Hepatocyte (in vitro differentiated cells): ENCODE results near the gene ALPI. TPM values are rescaled to one million over a fixed set of nuclear protein-coding genes. Genes with fewer than 3 reads are reported as not detected.
"Not testable (repeated sequence)": the region's sequence is repeated elsewhere in the genome, so short reads cannot be mapped to it uniquely, and the experiment has no call there.

Experiments
- DNase-seq: peaks from one replicate; pipeline ENCODE4 v3.0.0-alpha.2; 2016; ENCODE audit warnings: low spot score
- H2AFZ ChIP-seq: fragments of 200-600 bp; sonication (generic); 2 replicates; pipeline ENCODE4 v1.6.0; 2016; ENCODE audit warnings: antibody characterized with exemption, mild to moderate bottlenecking
- H3K27ac ChIP-seq: fragments of 200-600 bp; sonication (generic); 2 replicates; pipeline ENCODE4 v1.5.1; 2016; ENCODE audit warnings: mild to moderate bottlenecking
- H3K27me3 ChIP-seq: fragments of 200-600 bp; sonication (generic); 2 replicates; pipeline ENCODE4 v1.6.1; 2016
- H3K36me3 ChIP-seq: fragments of 200-600 bp; sonication (generic); replicated peaks from 2 replicates; pipeline ENCODE4 v1.5.1; 2016; ENCODE audit warnings: low read depth; ENCODE audit not compliant: insufficient read depth
- H3K4me1 ChIP-seq: fragments of 200-600 bp; sonication (generic); 2 replicates; pipeline ENCODE4 v1.5.1; 2016; ENCODE audit warnings: mild to moderate bottlenecking, moderate library complexity; ENCODE audit not compliant: insufficient read depth
- H3K4me2 ChIP-seq: fragments of 200-600 bp; sonication (generic); 2 replicates; pipeline ENCODE4 v1.6.0; 2016
- H3K4me3 ChIP-seq: fragments of 200-600 bp; sonication (generic); 2 replicates; pipeline ENCODE4 v1.5.1; 2016; ENCODE audit warnings: mild to moderate bottlenecking
- H3K79me2 ChIP-seq: fragments of 200-600 bp; sonication (generic); 2 replicates; pipeline ENCODE4 v1.6.0; 2017; ENCODE audit warnings: mild to moderate bottlenecking
- H3K9me2 ChIP-seq: fragments of 200-600 bp; sonication (generic); replicated peaks from 2 replicates; pipeline ENCODE4 v1.6.0; 2017; ENCODE audit warnings: mild to moderate bottlenecking; ENCODE audit not compliant: insufficient read depth
- H3K9me3 ChIP-seq: fragments of 200-600 bp; sonication (generic); 2 replicates; pipeline ENCODE4 v1.5.1; 2016; ENCODE audit warnings: low read depth, mild to moderate bottlenecking
- H4K20me1 ChIP-seq: fragments of 200-600 bp; sonication (generic); 2 replicates; pipeline ENCODE4 v1.6.0; 2016; ENCODE audit warnings: mild to moderate bottlenecking; ENCODE audit not compliant: insufficient read depth, poor library complexity, severe bottlenecking
- EZH2 ChIP-seq: fragments of 200-600 bp; sonication (generic); IDR thresholded peaks from 2 replicates; pipeline ENCODE4 v1.6.1; 2016; ENCODE audit warnings: antibody characterized with exemption, mild to moderate bottlenecking, borderline replicate concordance
- EZH2phosphoT487 ChIP-seq: fragments of 200-600 bp; sonication (generic); IDR thresholded peaks from one replicate; pipeline ENCODE4 v1.6.1; 2018; ENCODE audit warnings: antibody characterized with exemption, mild to moderate bottlenecking, low read depth, moderate library complexity; ENCODE audit not compliant: unreplicated experiment, severe bottlenecking
- WGBS: methylation state at CpG from one replicate; pipeline ENCODE4 v1.1.6; 2016; ENCODE audit warnings: low lambda C conversion rate; ENCODE audit errors: missing lambda C conversion rate; 5-methylcytosine and 5-hydroxymethylcytosine counted together
- polyA plus RNA-seq: library from polyadenylated mRNA; unstranded; fragments of >200 nt; fragmentation: Nextera tagmentation; extraction: Ambion mirVana; gene quantifications from 2 replicates; pipeline ENCODE4 v1.2.1, GENCODE V29; 2016
- total RNA-seq: library from RNA; depleted of rRNA; stranded (reverse); fragments of >200 nt; gene quantifications from 2 replicates; pipeline ENCODE4 v1.2.3, GENCODE V29; 2014
- TF ChIP-seq, protein P1 (sequence below): fragments of 200-600 bp; sonication (generic); IDR thresholded peaks from 2 replicates; pipeline ENCODE4 v1.5.1; 2016; ENCODE audit warnings: antibody characterized with exemption, mild to moderate bottlenecking; ENCODE audit not compliant: poor library complexity

Gene ALPI
- total RNA-seq (3.9 and 4.1 TPM in 2 replicates), polyA plus RNA-seq (2.7 and 3.5 TPM in 2 replicates)

DNA sequence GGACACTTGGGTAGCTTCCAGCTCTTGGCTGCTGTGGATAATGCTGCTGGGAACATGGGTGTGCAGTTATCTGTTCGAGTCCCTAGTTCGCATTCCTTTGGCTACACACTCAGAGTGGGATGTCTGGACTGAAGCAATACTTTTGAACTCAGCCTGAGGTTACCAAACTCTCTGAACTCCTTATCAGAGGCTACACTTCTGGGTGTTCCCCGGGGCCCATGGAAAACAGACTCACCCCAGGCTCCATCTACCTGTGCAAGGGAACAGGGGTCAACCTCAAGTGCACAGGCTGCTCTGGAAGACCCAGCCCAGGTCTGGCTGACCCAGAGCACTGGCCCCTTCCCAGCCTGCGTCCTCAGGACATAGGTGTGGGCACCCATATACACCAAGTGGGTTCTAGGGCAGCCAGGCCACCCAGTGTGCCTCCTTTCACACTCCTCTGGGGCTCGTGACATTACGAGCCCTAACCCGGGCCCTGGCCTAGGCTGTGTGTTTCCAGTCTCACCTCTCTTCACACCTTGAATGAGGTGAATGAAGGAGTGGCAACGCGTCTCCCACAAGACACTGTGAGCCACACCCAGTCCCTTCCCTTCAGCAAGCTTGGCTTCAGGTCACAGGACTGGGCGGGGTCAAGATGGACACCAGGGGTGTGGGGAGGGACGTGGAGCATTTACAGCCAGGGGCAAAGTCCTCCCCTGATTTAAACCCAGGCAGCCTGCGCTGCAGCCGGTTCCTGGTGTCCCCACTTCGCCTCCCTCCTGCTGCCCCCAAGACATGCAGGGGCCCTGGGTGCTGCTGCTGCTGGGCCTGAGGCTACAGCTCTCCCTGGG lies at the start of gene ALPI:
ALPI (plus strand) TSS at position 728 of the 830 bp plus-strand sequence; CDS start at position 775, 47 bp downstream.
- peaks cover 3% of the 10 kb centered on the region for H3K4me1 ChIP-seq
- TF ChIP-seq, protein P1, sequence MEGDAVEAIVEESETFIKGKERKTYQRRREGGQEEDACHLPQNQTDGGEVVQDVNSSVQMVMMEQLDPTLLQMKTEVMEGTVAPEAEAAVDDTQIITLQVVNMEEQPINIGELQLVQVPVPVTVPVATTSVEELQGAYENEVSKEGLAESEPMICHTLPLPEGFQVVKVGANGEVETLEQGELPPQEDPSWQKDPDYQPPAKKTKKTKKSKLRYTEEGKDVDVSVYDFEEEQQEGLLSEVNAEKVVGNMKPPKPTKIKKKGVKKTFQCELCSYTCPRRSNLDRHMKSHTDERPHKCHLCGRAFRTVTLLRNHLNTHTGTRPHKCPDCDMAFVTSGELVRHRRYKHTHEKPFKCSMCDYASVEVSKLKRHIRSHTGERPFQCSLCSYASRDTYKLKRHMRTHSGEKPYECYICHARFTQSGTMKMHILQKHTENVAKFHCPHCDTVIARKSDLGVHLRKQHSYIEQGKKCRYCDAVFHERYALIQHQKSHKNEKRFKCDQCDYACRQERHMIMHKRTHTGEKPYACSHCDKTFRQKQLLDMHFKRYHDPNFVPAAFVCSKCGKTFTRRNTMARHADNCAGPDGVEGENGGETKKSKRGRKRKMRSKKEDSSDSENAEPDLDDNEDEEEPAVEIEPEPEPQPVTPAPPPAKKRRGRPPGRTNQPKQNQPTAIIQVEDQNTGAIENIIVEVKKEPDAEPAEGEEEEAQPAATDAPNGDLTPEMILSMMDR, result no peak
- TF ChIP-seq EZH2 (no peak), EZH2phosphoT487 (no peak)
- no peaks in the 10 kb centered on the region for H3K9me3 ChIP-seq
- H4K20me1 ChIP-seq, result no peaks in the 10 kb centered on the region
- 76% methylated on average over 12 of the region's 14 CpGs for WGBS
- H3K9me2 ChIP-seq, result no peaks in the 10 kb centered on the region
- peak; percentile 87 for DNase-seq
- H3K36me3 ChIP-seq, result no peaks in the 10 kb centered on the region
- H3K79me2 ChIP-seq, result no peaks in the 10 kb centered on the region
- H3K27ac ChIP-seq, result peak within 1 kb of the TSS; percentile 83
- peak within 1 kb of the TSS; percentile 25 for H3K4me2 ChIP-seq
- no peaks in the 10 kb centered on the region for H3K27me3 ChIP-seq
- H2AFZ ChIP-seq, result no peak within 1 kb of the TSS
- H3K4me3 ChIP-seq, result no peak within 1 kb of the TSS

DNA sequence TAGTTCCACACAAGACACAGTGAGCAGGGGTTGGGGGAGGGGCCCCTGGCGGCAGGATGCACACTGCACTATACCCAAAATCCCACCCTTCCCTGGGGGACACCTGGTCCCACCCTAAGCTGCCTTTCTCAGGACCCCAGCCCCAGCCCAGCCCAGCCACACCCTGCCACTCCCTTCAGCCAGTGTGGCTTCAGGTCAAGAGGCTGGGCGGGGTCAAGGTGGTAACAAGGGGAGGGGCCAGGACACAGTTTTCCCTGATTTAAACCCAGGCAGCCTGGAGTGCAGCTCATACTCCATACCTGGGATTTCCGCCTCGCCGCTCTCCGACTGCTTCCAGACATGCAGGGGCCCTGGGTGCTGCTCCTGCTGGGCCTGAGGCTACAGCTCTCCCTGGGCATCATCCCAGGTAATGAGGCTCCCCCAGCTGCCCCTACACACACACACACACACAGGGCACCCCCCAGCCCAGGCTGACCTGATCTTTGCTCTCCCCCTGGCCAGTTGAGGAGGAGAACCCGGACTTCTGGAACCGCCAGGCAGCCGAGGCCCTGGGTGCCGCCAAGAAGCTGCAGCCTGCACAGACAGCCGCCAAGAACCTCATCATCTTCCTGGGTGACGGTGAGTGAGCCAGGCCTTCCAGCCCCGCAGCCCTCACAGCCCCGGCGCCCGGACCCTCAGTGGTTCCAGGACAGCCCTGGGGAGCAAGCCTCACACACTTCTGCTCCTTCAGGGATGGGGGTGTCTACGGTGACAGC lies 49.2 kb upstream of the ALPI start, which contains the start of gene ALPG:
ALPG (plus strand) TSS at position 289 of the 755 bp plus-strand sequence; CDS start at position 340, 51 bp downstream.
- Histone ChIP-seq H3K9me2 (no peaks in the 10 kb centered on the region), H3K4me1 (no peaks in the 10 kb centered on the region), H4K20me1 (no peaks in the 10 kb centered on the region), H3K36me3 (no peaks in the 10 kb centered on the region), H2AFZ (no peak within 1 kb of the TSS), H3K79me2 (no peaks in the 10 kb centered on the region), H3K4me3 (no peak within 1 kb of the TSS), H3K4me2 (no peak within 1 kb of the TSS), H3K9me3 (no peaks in the 10 kb centered on the region), H3K27ac (no peak within 1 kb of the TSS), H3K27me3 (no peaks in the 10 kb centered on the region)
- WGBS, result 95% methylated on average over 16 of the region's 17 CpGs
- no peak for DNase-seq
- TF ChIP-seq EZH2phosphoT487 (no peak), EZH2 (no peak)
- TF ChIP-seq, protein P1, result no peak

DNA sequence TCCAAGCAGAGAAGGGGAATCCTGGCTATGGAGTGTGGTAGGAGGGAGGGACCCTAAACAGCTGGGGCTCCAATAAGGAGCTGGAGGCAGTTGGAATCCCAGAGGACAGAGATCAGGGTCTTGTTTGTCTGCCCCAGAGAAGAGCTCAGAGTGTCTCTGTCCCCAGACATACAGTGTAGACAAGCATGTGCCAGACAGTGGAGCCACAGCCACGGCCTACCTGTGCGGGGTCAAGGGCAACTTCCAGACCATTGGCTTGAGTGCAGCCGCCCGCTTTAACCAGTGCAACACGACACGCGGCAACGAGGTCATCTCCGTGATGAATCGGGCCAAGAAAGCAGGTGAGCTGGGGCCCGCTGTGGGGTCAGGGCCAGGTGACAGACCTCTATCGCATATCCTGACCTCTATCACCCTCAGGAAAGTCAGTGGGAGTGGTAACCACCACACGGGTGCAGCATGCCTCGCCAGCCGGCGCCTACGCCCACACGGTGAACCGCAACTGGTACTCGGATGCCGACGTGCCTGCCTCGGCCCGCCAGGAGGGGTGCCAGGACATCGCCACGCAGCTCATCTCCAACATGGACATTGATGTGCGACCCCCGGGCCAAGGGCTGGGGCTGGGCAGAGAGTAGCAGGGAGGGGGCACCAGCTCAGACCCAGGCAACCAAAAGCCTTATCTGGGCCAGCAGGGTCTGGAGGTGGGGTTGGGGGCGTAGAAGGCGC lies 48.4 kb upstream of the ALPI start:
- H3K9me3 ChIP-seq, H3K4me3 ChIP-seq, H3K27me3 ChIP-seq, H3K4me2 ChIP-seq, H3K4me1 ChIP-seq, DNase-seq, H4K20me1 ChIP-seq, H3K9me2 ChIP-seq, H2AFZ ChIP-seq, H3K79me2 ChIP-seq, H3K27ac ChIP-seq, H3K36me3 ChIP-seq: not testable (repeated sequence)
- WGBS, result 98% methylated on average over 28 of the region's 30 CpGs

DNA sequence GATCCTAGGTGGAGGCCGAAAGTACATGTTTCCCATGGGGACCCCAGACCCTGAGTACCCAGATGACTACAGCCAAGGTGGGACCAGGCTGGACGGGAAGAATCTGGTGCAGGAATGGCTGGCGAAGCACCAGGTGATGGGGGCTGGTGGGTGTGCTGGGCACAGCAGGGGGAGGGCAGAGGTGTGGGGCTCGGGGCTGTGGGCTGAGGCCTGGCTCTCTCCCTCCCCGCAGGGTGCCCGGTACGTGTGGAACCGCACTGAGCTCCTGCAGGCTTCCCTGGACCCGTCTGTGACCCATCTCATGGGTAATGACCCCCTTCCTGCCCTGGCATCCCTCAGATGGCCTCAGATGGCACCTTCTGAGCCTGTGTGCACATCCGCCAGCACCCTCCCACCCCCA lies 47.7 kb upstream of the ALPI start:
- H3K4me3 ChIP-seq, H2AFZ ChIP-seq, H3K9me3 ChIP-seq, H3K27ac ChIP-seq, H4K20me1 ChIP-seq, H3K4me2 ChIP-seq, H3K9me2 ChIP-seq, H3K79me2 ChIP-seq, H3K27me3 ChIP-seq, DNase-seq, H3K36me3 ChIP-seq, H3K4me1 ChIP-seq: not testable (repeated sequence)
- WGBS, result 96% methylated on average over 3 of the region's 10 CpGs

DNA sequence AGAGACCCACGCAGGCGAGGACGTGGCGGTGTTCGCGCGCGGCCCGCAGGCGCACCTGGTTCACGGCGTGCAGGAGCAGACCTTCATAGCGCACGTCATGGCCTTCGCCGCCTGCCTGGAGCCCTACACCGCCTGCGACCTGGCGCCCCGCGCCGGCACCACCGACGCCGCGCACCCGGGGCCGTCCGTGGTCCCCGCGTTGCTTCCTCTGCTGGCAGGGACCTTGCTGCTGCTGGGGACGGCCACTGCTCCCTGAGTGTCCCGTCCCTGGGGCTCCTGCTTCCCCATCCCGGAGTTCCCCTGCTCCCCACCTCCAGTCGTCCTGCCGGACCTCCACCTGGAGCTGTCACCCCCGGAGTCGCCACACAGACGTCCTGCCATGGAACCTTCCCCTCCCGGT lies 46.3 kb upstream of the ALPI start:
- not testable (repeated sequence) for DNase-seq, H3K9me3 ChIP-seq, H3K36me3 ChIP-seq, H3K27me3 ChIP-seq, H2AFZ ChIP-seq, H3K4me2 ChIP-seq, H3K27ac ChIP-seq, H3K4me1 ChIP-seq, H3K4me3 ChIP-seq, H4K20me1 ChIP-seq, H3K79me2 ChIP-seq, H3K9me2 ChIP-seq
- 95% methylated on average over 9 of the region's 40 CpGs for WGBS
